Measurements from ENCODE around the gene CADM2. TPM values are rescaled to one million over a fixed set of nuclear protein-coding genes. Genes with fewer than 3 reads are reported as not detected.
A peak's percentile ranks its signal among the peaks of the same experiment; 100 is the strongest.

CADM2 gene
- total RNA-seq, 1 experiment from 2014 or later: not detected

DNA sequence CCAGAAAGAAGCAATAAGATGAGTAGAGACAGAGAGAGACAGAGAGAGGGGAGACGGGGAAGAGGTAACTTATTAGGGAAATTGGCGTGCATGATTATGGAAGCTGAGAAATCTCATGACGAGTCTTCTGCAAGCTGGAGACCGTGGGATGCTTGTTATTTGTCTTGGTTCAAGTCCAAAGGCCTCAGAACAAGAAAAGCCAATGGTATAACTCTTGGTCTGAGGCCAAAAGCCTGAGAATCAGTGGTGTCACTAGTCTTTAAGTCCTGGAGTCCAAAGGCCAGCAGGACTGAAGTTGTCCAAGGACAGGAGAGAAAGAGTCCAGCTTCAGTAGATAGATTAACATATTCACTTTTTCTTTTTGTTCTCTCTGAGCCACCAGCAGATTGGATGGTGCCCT lies 613.6 kb downstream of the CADM2 start:
- ChIA-PET CTCF (interaction anchor here (0.6 to 2.1 kb wide), 6 partner anchors 13 to 1025 kb away, joined by 3 to 7 read pairs (median 4); no protein-coding TSS in a partner anchor), POLR2A (no interaction called here)
- intact Hi-C loops (cut with micrococcal nuclease): loop anchor here (10.0 kb wide), 1 partner anchor 598 kb away; no protein-coding TSS in a partner anchor
- TF ChIP-seq, protein P1, sequence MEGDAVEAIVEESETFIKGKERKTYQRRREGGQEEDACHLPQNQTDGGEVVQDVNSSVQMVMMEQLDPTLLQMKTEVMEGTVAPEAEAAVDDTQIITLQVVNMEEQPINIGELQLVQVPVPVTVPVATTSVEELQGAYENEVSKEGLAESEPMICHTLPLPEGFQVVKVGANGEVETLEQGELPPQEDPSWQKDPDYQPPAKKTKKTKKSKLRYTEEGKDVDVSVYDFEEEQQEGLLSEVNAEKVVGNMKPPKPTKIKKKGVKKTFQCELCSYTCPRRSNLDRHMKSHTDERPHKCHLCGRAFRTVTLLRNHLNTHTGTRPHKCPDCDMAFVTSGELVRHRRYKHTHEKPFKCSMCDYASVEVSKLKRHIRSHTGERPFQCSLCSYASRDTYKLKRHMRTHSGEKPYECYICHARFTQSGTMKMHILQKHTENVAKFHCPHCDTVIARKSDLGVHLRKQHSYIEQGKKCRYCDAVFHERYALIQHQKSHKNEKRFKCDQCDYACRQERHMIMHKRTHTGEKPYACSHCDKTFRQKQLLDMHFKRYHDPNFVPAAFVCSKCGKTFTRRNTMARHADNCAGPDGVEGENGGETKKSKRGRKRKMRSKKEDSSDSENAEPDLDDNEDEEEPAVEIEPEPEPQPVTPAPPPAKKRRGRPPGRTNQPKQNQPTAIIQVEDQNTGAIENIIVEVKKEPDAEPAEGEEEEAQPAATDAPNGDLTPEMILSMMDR (IDR thresholded peaks at IDR 0.05; ENCODE audit: unreplicated experiment): no peak
- Mint-ChIP-seq H3K4me3 (ENCODE audit: unreplicated experiment) (no peak overlapping the region), H3K27ac (ENCODE audit: low read depth, unreplicated experiment) (no peak overlapping the region), H3K36me3 (ENCODE audit: insufficient read depth, unreplicated experiment) (no peaks in the 10 kb centered on the region), H3K4me1 (ENCODE audit: insufficient read depth, unreplicated experiment) (no peaks in the 10 kb centered on the region), H3K27me3 (ENCODE audit: insufficient read depth, unreplicated experiment) (peaks cover 23% of the 10 kb centered on the region), H3K9me3 (ENCODE audit: unreplicated experiment) (no peaks in the 10 kb centered on the region)
- DNase-seq (ENCODE audit: unreplicated experiment): peak; percentile 30
- BruUV-seq (replicated peaks): no TSS peak

DNA sequence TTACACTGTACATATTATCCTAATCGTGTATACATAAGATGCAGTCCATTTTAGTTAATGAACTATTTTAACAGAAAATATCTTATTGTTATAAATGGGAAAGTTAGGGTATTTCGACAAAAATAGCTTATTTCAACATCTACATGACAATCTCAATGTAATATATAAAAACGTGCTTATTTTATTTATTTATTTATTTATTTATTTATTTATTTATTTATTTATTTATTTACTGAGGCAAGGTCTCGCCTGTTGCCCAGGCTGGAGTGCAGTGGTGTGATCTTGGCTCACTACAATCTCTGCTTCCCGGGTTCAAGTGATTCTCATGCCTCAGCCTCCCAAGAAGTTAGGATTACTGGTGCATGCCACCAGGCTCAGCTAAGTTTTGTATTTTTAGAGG lies 614.2 kb downstream of the CADM2 start:
- BruUV-seq (replicated peaks): no TSS peak
- intact Hi-C loops (cut with micrococcal nuclease): loop anchor here (10.0 kb wide), 1 partner anchor 598 kb away; no protein-coding TSS in a partner anchor
- Mint-ChIP-seq H3K4me3 (ENCODE audit: unreplicated experiment) (no peak overlapping the region), H3K27me3 (ENCODE audit: insufficient read depth, unreplicated experiment) (peaks cover 18% of the 10 kb centered on the region), H3K4me1 (ENCODE audit: insufficient read depth, unreplicated experiment) (no peaks in the 10 kb centered on the region), H3K9me3 (ENCODE audit: unreplicated experiment) (no peaks in the 10 kb centered on the region), H3K36me3 (ENCODE audit: insufficient read depth, unreplicated experiment) (no peaks in the 10 kb centered on the region), H3K27ac (ENCODE audit: low read depth, unreplicated experiment) (no peak overlapping the region)
- ChIA-PET POLR2A (no interaction called here), CTCF (interaction anchor here (0.5 to 2.1 kb wide), 8 partner anchors 9 to 1081 kb away, joined by 3 to 7 read pairs (median 4); no protein-coding TSS in a partner anchor)
- TF ChIP-seq, protein P1 (IDR thresholded peaks at IDR 0.05; ENCODE audit: unreplicated experiment): no peak
- DNase-seq (ENCODE audit: unreplicated experiment): no peak

DNA sequence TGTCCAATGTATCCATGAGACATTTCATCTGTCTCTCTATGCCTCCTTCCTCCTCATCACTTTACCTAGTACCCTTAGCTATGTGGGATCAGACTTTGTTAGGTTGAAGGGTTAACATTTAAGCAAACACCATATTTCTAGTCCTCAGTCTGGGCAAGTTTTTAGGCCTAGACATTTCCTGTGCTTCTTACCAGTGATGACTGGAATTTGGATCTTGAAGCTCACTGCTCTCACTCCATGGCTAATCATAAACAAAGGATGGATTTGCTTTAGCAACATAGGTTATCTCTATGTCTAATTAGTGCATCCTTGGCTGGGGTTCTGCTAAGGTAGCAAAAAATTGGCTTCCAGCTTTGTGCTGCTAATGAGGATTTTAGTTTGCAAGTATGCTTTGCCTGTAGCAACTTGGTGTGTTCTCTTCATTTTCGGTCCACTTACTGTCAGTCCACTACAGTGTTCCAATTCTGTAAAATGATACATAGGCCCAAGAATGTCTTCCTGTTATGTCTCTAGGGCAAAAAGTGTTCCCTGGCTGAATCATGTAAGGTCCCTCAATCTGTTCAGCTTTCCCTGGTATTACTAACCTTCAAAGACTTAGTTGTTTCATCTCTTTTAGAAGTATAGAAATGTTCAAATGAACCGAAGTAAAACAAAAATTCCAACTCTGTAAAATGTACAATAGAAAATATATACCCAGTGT lies 615.4 kb downstream of the CADM2 start:
- ChIA-PET CTCF (interaction anchor here (0.6 to 2.3 kb wide), 10 partner anchors 10 to 670 kb away, joined by 3 to 8 read pairs (median 4); no protein-coding TSS in a partner anchor), POLR2A (no interaction called here)
- no peaks in the 10 kb centered on the region for H3K9me3 Mint-ChIP-seq (ENCODE audit: unreplicated experiment)
- TF ChIP-seq, protein P1 (IDR thresholded peaks at IDR 0.05; ENCODE audit: unreplicated experiment): no peak
- intact Hi-C loops (cut with micrococcal nuclease): loop anchor here (10.0 kb wide), 1 partner anchor 599 kb away; no protein-coding TSS in a partner anchor
- no peak overlapping the region for H3K4me3 Mint-ChIP-seq (ENCODE audit: unreplicated experiment)
- H3K27me3 Mint-ChIP-seq (ENCODE audit: insufficient read depth, unreplicated experiment): peaks cover 12% of the 10 kb centered on the region
- H3K27ac Mint-ChIP-seq (ENCODE audit: low read depth, unreplicated experiment): no peak overlapping the region
- no peaks in the 10 kb centered on the region for H3K36me3 Mint-ChIP-seq (ENCODE audit: insufficient read depth, unreplicated experiment)
- DNase-seq (ENCODE audit: unreplicated experiment): no peak
- BruUV-seq (replicated peaks): no TSS peak
- H3K4me1 Mint-ChIP-seq (ENCODE audit: insufficient read depth, unreplicated experiment): no peaks in the 10 kb centered on the region

DNA sequence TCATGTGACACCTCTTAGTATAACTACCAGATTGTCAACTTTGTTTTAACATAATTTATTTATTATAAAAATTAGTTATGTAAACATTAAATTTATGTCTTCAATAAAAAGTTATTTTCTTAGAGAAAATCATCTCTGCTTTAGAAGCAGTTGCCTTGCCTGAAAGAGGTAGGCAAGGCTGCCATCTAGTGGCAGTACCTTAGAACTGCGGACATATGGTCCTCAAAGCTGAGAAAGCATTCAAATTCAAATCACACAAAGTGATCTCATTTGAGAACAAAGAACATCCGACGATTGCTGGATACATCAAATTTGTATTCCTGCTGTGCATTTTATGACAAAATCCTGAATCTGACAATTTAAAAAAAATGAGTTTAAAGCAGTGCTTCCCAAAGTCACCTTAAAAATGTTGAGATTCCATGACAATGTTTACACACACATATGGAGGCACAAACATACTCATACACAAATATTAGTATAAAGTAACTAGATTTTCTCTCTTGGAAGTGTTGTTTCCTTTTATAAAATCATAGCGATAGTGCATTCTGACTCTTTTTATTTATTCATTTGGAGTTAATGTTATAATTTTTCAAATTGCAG lies 617.4 kb downstream of the CADM2 start:
- H3K27ac Mint-ChIP-seq (ENCODE audit: low read depth, unreplicated experiment): no peak overlapping the region
- POLR2A ChIA-PET: no interaction called here

More for the DNA sequence above, 617.4 kb downstream of the CADM2 start:
- no peak overlapping the region for H3K4me3 Mint-ChIP-seq (ENCODE audit: unreplicated experiment)
- no peaks in the 10 kb centered on the region for H3K4me1 Mint-ChIP-seq (ENCODE audit: insufficient read depth, unreplicated experiment)
- peaks cover 20% of the 10 kb centered on the region for H3K27me3 Mint-ChIP-seq (ENCODE audit: insufficient read depth, unreplicated experiment)
- H3K36me3 Mint-ChIP-seq (ENCODE audit: insufficient read depth, unreplicated experiment): no peaks in the 10 kb centered on the region
- TF ChIP-seq, protein P1 (IDR thresholded peaks at IDR 0.05; ENCODE audit: unreplicated experiment): peak; percentile 77
- DNase-seq (ENCODE audit: unreplicated experiment): peak; percentile 70
- CTCF ChIA-PET: interaction anchor here (0.7 to 2.3 kb wide), 6 partner anchors 13 to 1029 kb away, joined by 3 to 8 read pairs (median 4); no protein-coding TSS in a partner anchor
- no TSS peak for BruUV-seq (replicated peaks)
- intact Hi-C loops (cut with micrococcal nuclease): loop anchor here (1.0 to 10.0 kb wide), 4 partner anchors 214 to 1029 kb away; no protein-coding TSS in a partner anchor
- no peaks in the 10 kb centered on the region for H3K9me3 Mint-ChIP-seq (ENCODE audit: unreplicated experiment)

All from MCF 10A (cell line).